Panc1 (cell line): ENCODE measurements around the gene LGR4.
"Not testable (repeated sequence)": the region's sequence is repeated elsewhere in the genome, so short reads cannot be mapped to it uniquely, and the experiment has no call there.

Experiments
- POLR2AphosphoS5 ChIP-seq: IDR thresholded peaks from 2 replicates; pipeline ENCODE4 v1.6.1; 2012; ENCODE audit warnings: mild to moderate bottlenecking, low read depth, low read length, moderate library complexity
- REST ChIP-seq, 2 experiments: IDR thresholded peaks; 2 replicates each; pipeline ENCODE4 v1.6.1; 2011 to 2012; ENCODE audit warnings: low read depth in 2 of 2, control low read depth in 1 of 2, low read length in 1 of 2, mild to moderate bottlenecking in 1 of 2, moderate library complexity in 1 of 2; ENCODE audit not compliant: insufficient read depth in 1 of 2
- TCF7L2 ChIP-seq: IDR thresholded peaks from 2 replicates; pipeline ENCODE4 v1.6.1; 2011; ENCODE audit warnings: mild to moderate bottlenecking, low read depth, low read length, inconsistent platforms
- TF ChIP-seq, protein P1 (sequence below): fragments of 450-650 bp; IDR thresholded peaks from 2 replicates; pipeline ENCODE4 v1.5.1; 2017; ENCODE audit warnings: mild to moderate bottlenecking

- TF ChIP-seq TCF7L2; REST (IDR thresholded peaks at IDR 0.05; ENCODE audit: insufficient read depth in 1 of 2, low read depth in 2 of 2, low read length in 1 of 2); POLR2AphosphoS5: not testable (repeated sequence)
- TF ChIP-seq, protein P1, sequence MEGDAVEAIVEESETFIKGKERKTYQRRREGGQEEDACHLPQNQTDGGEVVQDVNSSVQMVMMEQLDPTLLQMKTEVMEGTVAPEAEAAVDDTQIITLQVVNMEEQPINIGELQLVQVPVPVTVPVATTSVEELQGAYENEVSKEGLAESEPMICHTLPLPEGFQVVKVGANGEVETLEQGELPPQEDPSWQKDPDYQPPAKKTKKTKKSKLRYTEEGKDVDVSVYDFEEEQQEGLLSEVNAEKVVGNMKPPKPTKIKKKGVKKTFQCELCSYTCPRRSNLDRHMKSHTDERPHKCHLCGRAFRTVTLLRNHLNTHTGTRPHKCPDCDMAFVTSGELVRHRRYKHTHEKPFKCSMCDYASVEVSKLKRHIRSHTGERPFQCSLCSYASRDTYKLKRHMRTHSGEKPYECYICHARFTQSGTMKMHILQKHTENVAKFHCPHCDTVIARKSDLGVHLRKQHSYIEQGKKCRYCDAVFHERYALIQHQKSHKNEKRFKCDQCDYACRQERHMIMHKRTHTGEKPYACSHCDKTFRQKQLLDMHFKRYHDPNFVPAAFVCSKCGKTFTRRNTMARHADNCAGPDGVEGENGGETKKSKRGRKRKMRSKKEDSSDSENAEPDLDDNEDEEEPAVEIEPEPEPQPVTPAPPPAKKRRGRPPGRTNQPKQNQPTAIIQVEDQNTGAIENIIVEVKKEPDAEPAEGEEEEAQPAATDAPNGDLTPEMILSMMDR, result not testable (repeated sequence)
These were observed 145.5 kb downstream of the LGR4 start for GRCh38 chr11:27327064-27327463.
